K562 (cell line): ENCODE measurements around the gene USP37. TPM values are rescaled to one million over a fixed set of nuclear protein-coding genes. Genes with fewer than 3 reads are reported as not detected.

ENCODE experiments used
- HSF4 ChIP-seq: fragments of 250-450 bp; sonication (Bioruptor Pico); IDR thresholded peaks from 2 replicates; pipeline ENCODE4 v2.1.2; 2022; ENCODE audit warnings: mild to moderate bottlenecking, moderate library complexity, borderline replicate concordance
- MYC ChIP-seq, 2 experiments: fragments of 250-450 bp in 1 of 2; sonication (Bioruptor Pico) in 1 of 2; IDR thresholded peaks; 2 replicates each; pipeline versions ENCODE4 v1.5.1 to v1.6.1; 2012 to 2021; ENCODE audit warnings: low read depth in 2 of 2, borderline replicate concordance in 1 of 2, improper control_type of control experiment in 1 of 2, low read length in 1 of 2, mild to moderate bottlenecking in 1 of 2, moderate library complexity in 1 of 2
- NR2C1 ChIP-seq, 2 experiments: fragments of 450-650 bp; IDR thresholded peaks; 2 replicates each; pipeline ENCODE4 v1.6.1; 2017; ENCODE audit warnings: mild to moderate bottlenecking in 2 of 2, antibody characterized with exemption in 1 of 2, inconsistent platforms in 1 of 2, missing compliant biosample characterization in 1 of 2, missing genetic modification characterization in 1 of 2
- ZNF217 ChIP-seq: sonication (generic); formaldehyde crosslinking; IDR thresholded peaks from 2 replicates; pipeline ENCODE4 v1.8.0; 2022; ENCODE audit warnings: mild to moderate bottlenecking, missing genetic modification reagents
- ZNF507 ChIP-seq: conservative IDR thresholded peaks from 2 replicates; pipeline ENCODE4 v1.6.1; 2017; ENCODE audit warnings: missing genetic modification characterization, missing compliant biosample characterization
- polyA plus RNA-seq, 8 experiments: library from polyadenylated mRNA; depleted of rRNA in 4 of 8; stranded (reverse) in 5 of 8; unstranded in 3 of 8; fragments of >200 nt; fragmentation: Nextera tagmentation in 2 of 8; fragmentation: Illumina TruSeq in 1 of 8; extraction: Ambion mirVana in 2 of 8; extraction: Trizol in 1 of 8; gene quantifications; 2 replicates each; pipeline versions ENCODE4 v1.2.1 to v1.2.3, GENCODE V29; 2011 to 2014; ENCODE audit warnings: inconsistent platforms in 1 of 8, missing spikeins in 1 of 8
- total RNA-seq, 7 experiments: library from RNA; depleted of rRNA in 6 of 7; stranded (reverse); fragments of >200 nt in 6 of 7; fragmentation: Illumina TruSeq in 2 of 7; extraction: Trizol in 2 of 7; gene quantifications; 2 replicates each; pipeline versions ENCODE4 v1.2.1 to v1.2.3, GENCODE V29; 2011 to 2021; ENCODE audit warnings: low replicate concordance in 1 of 7
- TF ChIP-seq, protein P1 (sequence below), 2 experiments: fragments of 150-350 bp in 1 of 2; IDR thresholded peaks; 2 replicates each; pipeline ENCODE4 v1.6.1; 2012 to 2016; ENCODE audit warnings: low read depth in 2 of 2, low read length in 2 of 2, mild to moderate bottlenecking in 1 of 2, moderate library complexity in 1 of 2
- TF ChIP-seq, protein P2 (sequence below), 2 experiments: fragments of 450-650 bp; conservative IDR thresholded peaks; 2 replicates each; pipeline ENCODE4 v1.6.1; 2017; ENCODE audit warnings: mild to moderate bottlenecking in 2 of 2, moderate library complexity in 2 of 2
- TF ChIP-seq, protein P3 (sequence below): fragments of 250-450 bp; sonication (Bioruptor Pico); IDR thresholded peaks from 2 replicates; pipeline ENCODE4 v1.4.0; 2020; ENCODE audit warnings: mild to moderate bottlenecking, moderate library complexity

USP37 gene
- total and polyA plus RNA-seq, 9 of the 15 experiments (the other 6 are each of a cell fraction or from before 2014, with no cell fraction given), result 2.0 to 14.2 (median 8.5) TPM

DNA sequence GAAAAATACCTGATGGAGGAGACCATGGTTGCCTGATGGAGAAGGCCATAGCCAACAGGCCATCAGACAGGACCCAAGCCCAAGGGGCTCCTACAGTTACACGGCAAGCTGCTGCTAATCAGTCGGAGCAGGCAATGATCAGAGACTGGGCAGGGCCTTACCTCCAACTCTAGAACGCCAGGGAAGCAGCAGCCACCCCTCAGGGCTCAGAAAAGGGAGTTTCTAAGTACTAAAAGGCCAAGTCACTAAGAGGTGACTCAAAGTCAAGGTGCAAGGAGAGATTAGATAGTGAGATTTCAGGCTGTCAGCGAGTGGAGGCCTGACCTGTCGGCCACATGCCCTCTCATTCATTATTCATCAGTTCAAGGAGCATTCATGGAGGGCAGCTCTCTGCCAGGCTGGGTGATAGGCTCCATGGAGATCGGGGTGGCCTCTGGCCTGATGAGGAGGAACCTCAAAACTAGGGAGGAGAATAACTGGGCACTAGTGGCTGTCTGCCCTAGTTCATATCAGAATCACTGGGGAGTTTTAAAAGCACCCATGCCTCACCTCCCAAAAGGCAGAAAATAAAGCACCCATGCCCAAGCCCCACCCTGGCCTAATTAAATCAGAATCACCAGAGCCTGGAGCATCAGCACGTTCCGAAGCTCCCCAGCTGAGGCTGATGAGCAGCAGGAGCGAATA lies 145.6 kb downstream of the USP37 start (continued):
- TF ChIP-seq, protein P1, sequence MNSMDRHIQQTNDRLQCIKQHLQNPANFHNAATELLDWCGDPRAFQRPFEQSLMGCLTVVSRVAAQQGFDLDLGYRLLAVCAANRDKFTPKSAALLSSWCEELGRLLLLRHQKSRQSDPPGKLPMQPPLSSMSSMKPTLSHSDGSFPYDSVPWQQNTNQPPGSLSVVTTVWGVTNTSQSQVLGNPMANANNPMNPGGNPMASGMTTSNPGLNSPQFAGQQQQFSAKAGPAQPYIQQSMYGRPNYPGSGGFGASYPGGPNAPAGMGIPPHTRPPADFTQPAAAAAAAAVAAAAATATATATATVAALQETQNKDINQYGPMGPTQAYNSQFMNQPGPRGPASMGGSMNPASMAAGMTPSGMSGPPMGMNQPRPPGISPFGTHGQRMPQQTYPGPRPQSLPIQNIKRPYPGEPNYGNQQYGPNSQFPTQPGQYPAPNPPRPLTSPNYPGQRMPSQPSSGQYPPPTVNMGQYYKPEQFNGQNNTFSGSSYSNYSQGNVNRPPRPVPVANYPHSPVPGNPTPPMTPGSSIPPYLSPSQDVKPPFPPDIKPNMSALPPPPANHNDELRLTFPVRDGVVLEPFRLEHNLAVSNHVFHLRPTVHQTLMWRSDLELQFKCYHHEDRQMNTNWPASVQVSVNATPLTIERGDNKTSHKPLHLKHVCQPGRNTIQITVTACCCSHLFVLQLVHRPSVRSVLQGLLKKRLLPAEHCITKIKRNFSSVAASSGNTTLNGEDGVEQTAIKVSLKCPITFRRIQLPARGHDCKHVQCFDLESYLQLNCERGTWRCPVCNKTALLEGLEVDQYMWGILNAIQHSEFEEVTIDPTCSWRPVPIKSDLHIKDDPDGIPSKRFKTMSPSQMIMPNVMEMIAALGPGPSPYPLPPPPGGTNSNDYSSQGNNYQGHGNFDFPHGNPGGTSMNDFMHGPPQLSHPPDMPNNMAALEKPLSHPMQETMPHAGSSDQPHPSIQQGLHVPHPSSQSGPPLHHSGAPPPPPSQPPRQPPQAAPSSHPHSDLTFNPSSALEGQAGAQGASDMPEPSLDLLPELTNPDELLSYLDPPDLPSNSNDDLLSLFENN (IDR thresholded peaks at IDR 0.05; ENCODE audit: low read depth in 2 of 2, low read length in 2 of 2), result peak in 1 of 2 experiments; percentile 84; a peak in 2 of 4 replicates
- TF ChIP-seq, protein P2, sequence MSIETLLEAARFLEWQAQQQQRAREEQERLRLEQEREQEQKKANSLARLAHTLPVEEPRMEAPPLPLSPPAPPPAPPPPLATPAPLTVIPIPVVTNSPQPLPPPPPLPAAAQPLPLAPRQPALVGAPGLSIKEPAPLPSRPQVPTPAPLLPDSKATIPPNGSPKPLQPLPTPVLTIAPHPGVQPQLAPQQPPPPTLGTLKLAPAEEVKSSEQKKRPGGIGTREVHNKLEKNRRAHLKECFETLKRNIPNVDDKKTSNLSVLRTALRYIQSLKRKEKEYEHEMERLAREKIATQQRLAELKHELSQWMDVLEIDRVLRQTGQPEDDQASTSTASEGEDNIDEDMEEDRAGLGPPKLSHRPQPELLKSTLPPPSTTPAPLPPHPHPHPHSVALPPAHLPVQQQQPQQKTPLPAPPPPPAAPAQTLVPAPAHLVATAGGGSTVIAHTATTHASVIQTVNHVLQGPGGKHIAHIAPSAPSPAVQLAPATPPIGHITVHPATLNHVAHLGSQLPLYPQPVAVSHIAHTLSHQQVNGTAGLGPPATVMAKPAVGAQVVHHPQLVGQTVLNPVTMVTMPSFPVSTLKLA (conservative IDR thresholded peaks at IDR 0.05), result 0 out of 4 replicates have a peak, but pooled peaks of 1 of the 2 experiments have one; percentile 24
- TF ChIP-seq ZNF217 (no peak), ZNF507 (tag) (no peak), NR2C1 (IDR thresholded peaks at IDR 0.05) (no peak; the same call in 1 of the 2 replicates), NR2C1 (tag; IDR thresholded peaks at IDR 0.05) (0 out of 2 replicates have a peak, but pooled peaks have one; percentile 31), HSF4 (CRISPR knock-in tag) (no peak), MYC (IDR thresholded peaks at IDR 0.05; ENCODE audit: low read depth, low read length) (peak; percentile 67), MYC (CRISPR knock-in tag; IDR thresholded peaks at IDR 0.05; ENCODE audit: borderline replicate concordance, low read depth) (no peak)
- TF ChIP-seq, protein P3, sequence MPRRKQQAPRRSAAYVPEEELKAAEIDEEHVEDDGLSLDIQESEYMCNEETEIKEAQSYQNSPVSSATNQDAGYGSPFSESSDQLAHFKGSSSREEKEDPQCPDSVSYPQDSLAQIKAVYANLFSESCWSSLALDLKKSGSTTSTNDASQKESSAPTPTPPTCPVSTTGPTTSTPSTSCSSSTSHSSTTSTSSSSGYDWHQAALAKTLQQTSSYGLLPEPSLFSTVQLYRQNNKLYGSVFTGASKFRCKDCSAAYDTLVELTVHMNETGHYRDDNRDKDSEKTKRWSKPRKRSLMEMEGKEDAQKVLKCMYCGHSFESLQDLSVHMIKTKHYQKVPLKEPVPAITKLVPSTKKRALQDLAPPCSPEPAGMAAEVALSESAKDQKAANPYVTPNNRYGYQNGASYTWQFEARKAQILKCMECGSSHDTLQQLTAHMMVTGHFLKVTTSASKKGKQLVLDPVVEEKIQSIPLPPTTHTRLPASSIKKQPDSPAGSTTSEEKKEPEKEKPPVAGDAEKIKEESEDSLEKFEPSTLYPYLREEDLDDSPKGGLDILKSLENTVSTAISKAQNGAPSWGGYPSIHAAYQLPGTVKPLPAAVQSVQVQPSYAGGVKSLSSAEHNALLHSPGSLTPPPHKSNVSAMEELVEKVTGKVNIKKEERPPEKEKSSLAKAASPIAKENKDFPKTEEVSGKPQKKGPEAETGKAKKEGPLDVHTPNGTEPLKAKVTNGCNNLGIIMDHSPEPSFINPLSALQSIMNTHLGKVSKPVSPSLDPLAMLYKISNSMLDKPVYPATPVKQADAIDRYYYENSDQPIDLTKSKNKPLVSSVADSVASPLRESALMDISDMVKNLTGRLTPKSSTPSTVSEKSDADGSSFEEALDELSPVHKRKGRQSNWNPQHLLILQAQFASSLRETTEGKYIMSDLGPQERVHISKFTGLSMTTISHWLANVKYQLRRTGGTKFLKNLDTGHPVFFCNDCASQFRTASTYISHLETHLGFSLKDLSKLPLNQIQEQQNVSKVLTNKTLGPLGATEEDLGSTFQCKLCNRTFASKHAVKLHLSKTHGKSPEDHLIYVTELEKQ (CRISPR knock-in tag), result no peak
